ENCODE data around the gene DAP3.
"Not testable (repeated sequence)": the region's sequence is repeated elsewhere in the genome, so short reads cannot be mapped to it uniquely, and the experiment has no call there.

DNA sequence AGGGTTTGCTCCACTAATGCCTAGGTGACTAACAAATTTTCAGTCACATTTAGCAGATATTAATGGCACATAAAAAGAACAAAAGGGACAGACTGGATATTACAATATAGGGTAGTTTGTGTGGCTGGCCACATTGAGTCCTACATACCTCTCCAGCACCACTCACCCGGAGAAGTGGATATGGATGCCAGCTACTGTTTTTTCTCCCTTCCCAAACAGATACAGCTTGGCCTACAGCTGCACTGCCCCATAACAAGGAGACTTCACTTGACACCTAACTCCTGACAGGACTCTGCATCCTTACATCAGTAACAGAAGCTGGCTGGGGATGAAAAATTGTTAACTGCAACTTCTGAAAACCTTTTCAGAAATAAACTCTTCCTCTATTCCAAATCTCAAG, 9.9 kb upstream of the DAP3 start:
- TF ChIP-seq FOXM1 (IDR thresholded peaks at IDR 0.05; ENCODE audit: borderline replicate concordance); L3MBTL2 (conservative IDR thresholded peaks at IDR 0.05): not testable (repeated sequence)
